HCT116 (cell line): ENCODE measurements around the gene ATP8A1. TPM values are rescaled to one million over a fixed set of nuclear protein-coding genes. Genes with fewer than 3 reads are reported as not detected.

ENCODE experiments used
- ATAC-seq: fragments of 200-7000 bp; cut with Tn5 transposase; 2 replicates; pipeline ENCODE4 v1.9.1; 2020; ENCODE audit warnings: mild to moderate bottlenecking, moderate library complexity
- BruUV-seq: library from RNA; stranded (reverse); fragments of 400-500 nt; replicated peaks from 2 replicates; lab custom pipeline; 2021; lab: Mats Ljungman, UMichigan
- CTCF ChIA-PET: fragments of 300-600 bp; sonication (Branson Sonifier 250); formaldehyde crosslinking; loops from one replicate; lab custom pipeline; 2021; ENCODE audit warnings: antibody characterized with exemption; lab: Charles Lee
- POLR2A ChIA-PET: fragments of 300-600, 350-600 bp; sonication (Branson Sonifier 250); formaldehyde crosslinking; loops from one replicate; lab custom pipeline; 2021; ENCODE audit warnings: antibody characterized with exemption; lab: Charles Lee
- RAD21 ChIA-PET, 2 experiments: fragments of 300-600 bp; sonication (Branson Sonifier 250); formaldehyde crosslinking; loops; one replicate each; lab custom pipeline; 2023; ENCODE audit warnings: low total read pairs in 2 of 2; ENCODE audit not compliant: uncharacterized antibody in 2 of 2, unreplicated experiment in 2 of 2, low non-redundant PET in 1 of 2; lab: Charles Lee
- DNase-seq: peaks from one replicate; pipeline ENCODE4 v3.0.0-alpha.2; 2010; ENCODE audit warnings: low read depth, low spot score
- H2AFZ ChIP-seq: fragments of 200-600 bp; shearing (Covaris generic), sonication (generic); 2 replicates; pipeline ENCODE4 v1.6.1; 2017; ENCODE audit warnings: low read depth, mixed run types, mixed read lengths, antibody characterized with exemption, low read length; ENCODE audit not compliant: poor library complexity, severe bottlenecking
- H3K27ac ChIP-seq: 2 replicates; pipeline ENCODE4 v1.5.1; 2012; ENCODE audit warnings: low read depth, low read length
- H3K27me3 ChIP-seq: fragments of 200-600 bp; sonication (generic); 2 replicates; pipeline ENCODE4 v1.6.1; 2016; ENCODE audit warnings: mixed run types, low read length, mixed read lengths; ENCODE audit not compliant: insufficient read depth
- H3K36me3 ChIP-seq, 2 experiments: fragments of 200-500 bp in 1 of 2; fragments of 200-600 bp in 1 of 2; sonication (Bioruptor generic) in 1 of 2; sonication (generic) in 1 of 2; 2 replicates each; pipeline versions ENCODE4 v1.5.1 to v1.6.1; 2014 to 2016; ENCODE audit warnings: low read length in 2 of 2, inconsistent platforms in 1 of 2, mixed read lengths in 1 of 2, mixed run types in 1 of 2; ENCODE audit not compliant: insufficient read depth in 2 of 2, control insufficient read depth in 1 of 2
- H3K4me1 ChIP-seq, 2 experiments: fragments of 200-600 bp in 1 of 2; sonication (generic) in 1 of 2; 2 replicates each; pipeline versions ENCODE4 v1.5.1 to v1.6.1; 2012 to 2017; ENCODE audit warnings: low read length in 2 of 2, inconsistent platforms in 1 of 2, mild to moderate bottlenecking in 1 of 2, mixed read lengths in 1 of 2, mixed run types in 1 of 2, moderate library complexity in 1 of 2; ENCODE audit not compliant: insufficient read depth in 2 of 2, control insufficient read depth in 1 of 2
- H3K4me2 ChIP-seq: fragments of 200-600 bp; sonication (generic); 2 replicates; pipeline ENCODE4 v1.6.1; 2017; ENCODE audit warnings: mixed run types, low read length, mixed read lengths
- H3K4me3 ChIP-seq, 2 experiments: fragments of 200-600 bp in 1 of 2; sonication (generic) in 1 of 2; replicated peaks in 1 of 2; 2 replicates each; pipeline ENCODE4 v1.5.1; 2011 to 2016; ENCODE audit warnings: low read length in 2 of 2, control low read depth in 1 of 2, low read depth in 1 of 2, mild to moderate bottlenecking in 1 of 2, mixed read lengths in 1 of 2, mixed run types in 1 of 2
- H3K79me2 ChIP-seq: fragments of 200-600 bp; sonication (generic); 2 replicates; pipeline ENCODE4 v1.6.1; 2017; ENCODE audit warnings: mild to moderate bottlenecking, mixed run types, low read length, moderate library complexity, mixed read lengths; ENCODE audit not compliant: insufficient read depth
- H3K9ac ChIP-seq: fragments of 200-600 bp; sonication (generic); 2 replicates; pipeline ENCODE4 v1.6.1; 2016; ENCODE audit warnings: low read length, mixed read lengths
- H3K9me2 ChIP-seq: fragments of 200-600 bp; sonication (generic), shearing (Covaris generic); 2 replicates; pipeline ENCODE4 v1.6.1; 2017; ENCODE audit warnings: mixed run types, mild to moderate bottlenecking, moderate library complexity; ENCODE audit not compliant: insufficient read depth
- H3K9me3 ChIP-seq, 2 experiments: fragments of 200-500 bp in 1 of 2; fragments of 200-600 bp in 1 of 2; sonication (Bioruptor generic) in 1 of 2; sonication (generic) in 1 of 2; 2 replicates each; pipeline ENCODE4 v1.6.1; 2014 to 2017; ENCODE audit warnings: low read length in 2 of 2, mixed read lengths in 2 of 2, inconsistent platforms in 1 of 2, low read depth in 1 of 2, mild to moderate bottlenecking in 1 of 2, mixed run types in 1 of 2, moderate library complexity in 1 of 2; ENCODE audit not compliant: control insufficient read depth in 1 of 2, insufficient read depth in 1 of 2
- H4K20me1 ChIP-seq: fragments of 200-600 bp; sonication (generic), shearing (Covaris generic); 2 replicates; pipeline ENCODE4 v1.6.1; 2017; ENCODE audit warnings: mixed run types, mild to moderate bottlenecking, moderate library complexity; ENCODE audit not compliant: insufficient read depth
- CBX3 ChIP-seq: IDR thresholded peaks from 2 replicates; pipeline ENCODE4 v1.6.1; 2012; ENCODE audit warnings: low read depth
- EGR1 ChIP-seq: IDR thresholded peaks from 2 replicates; pipeline ENCODE4 v1.6.1; 2012; ENCODE audit warnings: low read depth
- EZH2phosphoT487 ChIP-seq: fragments of 200-600 bp; IDR thresholded peaks from 2 replicates; pipeline ENCODE4 v1.6.1; 2018; ENCODE audit warnings: antibody characterized with exemption, borderline replicate concordance
- FOSL1 ChIP-seq: IDR thresholded peaks from 2 replicates; pipeline ENCODE4 v1.6.1; 2012; ENCODE audit warnings: low read depth
- JUND ChIP-seq: IDR thresholded peaks from 2 replicates; pipeline ENCODE4 v1.6.1; 2012
- MAX ChIP-seq: IDR thresholded peaks from 2 replicates; pipeline ENCODE4 v1.6.1; 2012
- POLR2A ChIP-seq: IDR thresholded peaks from 2 replicates; pipeline ENCODE4 v1.7.0; 2011; ENCODE audit warnings: borderline replicate concordance; ENCODE audit not compliant: insufficient read depth, insufficient read length; ENCODE audit errors: extremely low read depth
- POLR2AphosphoS5 ChIP-seq: IDR thresholded peaks from 2 replicates; pipeline ENCODE4 v1.6.1; 2011; ENCODE audit warnings: mild to moderate bottlenecking, low read depth, low read length, moderate library complexity
- RAD21 ChIP-seq: IDR thresholded peaks from 2 replicates; pipeline ENCODE4 v1.6.1; 2012; ENCODE audit warnings: low read depth, mild to moderate bottlenecking
- REST ChIP-seq: IDR thresholded peaks from 2 replicates; pipeline ENCODE4 v1.6.1; 2012; ENCODE audit warnings: low read depth
- SIN3A ChIP-seq: IDR thresholded peaks from 2 replicates; pipeline ENCODE4 v1.6.1; 2012; ENCODE audit warnings: low read depth
- SP1 ChIP-seq: IDR thresholded peaks from 2 replicates; pipeline ENCODE4 v1.6.1; 2012; ENCODE audit warnings: low read depth
- TCF7L2 ChIP-seq: IDR thresholded peaks from 2 replicates; pipeline ENCODE4 v1.7.0; 2011; ENCODE audit warnings: borderline replicate concordance, inconsistent platforms; ENCODE audit not compliant: insufficient read depth, insufficient read length; ENCODE audit errors: extremely low read depth
- YY1 ChIP-seq: IDR thresholded peaks from 2 replicates; pipeline ENCODE4 v1.6.1; 2011; ENCODE audit warnings: low read length, low read depth, moderate library complexity, mild to moderate bottlenecking; ENCODE audit not compliant: insufficient replicate concordance; ENCODE audit errors: extremely low read depth
- ZFX ChIP-seq: fragments of 450-650 bp; IDR thresholded peaks from 2 replicates; pipeline ENCODE4 v1.6.1; 2017
- intact Hi-C: fragments of 100-400 bp; cut with micrococcal nuclease; formaldehyde crosslinking; loops from 2 replicates; pipeline ENCODE4 v1.10.0; 2022
- total RNA-seq: library from RNA; stranded (reverse); gene quantifications from one replicate; pipeline ENCODE4 v1.2.1, GENCODE V29; 2021; ENCODE audit not compliant: unreplicated experiment
- TF ChIP-seq, protein P1 (sequence below): IDR thresholded peaks from 2 replicates; pipeline ENCODE4 v1.6.1; 2011; ENCODE audit warnings: mild to moderate bottlenecking, low read length, moderate library complexity; ENCODE audit not compliant: insufficient replicate concordance; ENCODE audit errors: extremely low read depth

ATP8A1 gene
- total RNA-seq, 1 experiment from 2014 or later = 1.9 TPM

- ATAC-seq (no peak), DNase-seq (no peak)
- BruUV-seq = no TSS peak
- H3K4me2 ChIP-seq = no peak overlapping the region
- H3K9me2 ChIP-seq = no peaks in the 10 kb centered on the region
- H3K9ac ChIP-seq = no peak overlapping the region
- peaks cover 4% of the 10 kb centered on the region; the same call in 1 of the 2 replicates for H3K27me3 ChIP-seq
- H3K9me3 ChIP-seq = no peaks in the 10 kb centered on the region
- ChIA-PET RAD21 (no interaction called here), CTCF (no interaction called here), POLR2A (no interaction called here)
- no peak overlapping the region for H2AFZ ChIP-seq
- no peaks in the 10 kb centered on the region for H3K79me2 ChIP-seq
- no peak overlapping the region for H3K27ac ChIP-seq
- TF ChIP-seq EZH2phosphoT487 = no peak
- no peak for TF ChIP-seq SP1
- TF ChIP-seq SIN3A = no peak
- TF ChIP-seq YY1 = no peak
- TF ChIP-seq TCF7L2 = no peak
- H3K4me1 ChIP-seq = no peaks in the 10 kb centered on the region
- intact Hi-C loops = no loop called here
- no peaks in the 10 kb centered on the region for H4K20me1 ChIP-seq
- no peak overlapping the region for H3K4me3 ChIP-seq
- no peaks in the 10 kb centered on the region for H3K36me3 ChIP-seq
Observed at GRCh38 chr4:42641656-42642055, 15.2 kb downstream of the ATP8A1 start.

GRCh38 chr4:42641161-42641560 lies 15.7 kb downstream of the ATP8A1 start:
- no peaks in the 10 kb centered on the region for H4K20me1 ChIP-seq
- H3K9ac ChIP-seq = no peak overlapping the region
- no peaks in the 10 kb centered on the region for H3K79me2 ChIP-seq
- DNase-seq (no peak), ATAC-seq (no peak)
- no peaks in the 10 kb centered on the region for H3K9me2 ChIP-seq
- POLR2A ChIA-PET = no interaction called here
- H2AFZ ChIP-seq = no peak overlapping the region
- H3K27me3 ChIP-seq = peaks cover 4% of the 10 kb centered on the region; the same call in 1 of the 2 replicates
- RAD21 ChIA-PET = no interaction called here
- no peak overlapping the region for H3K4me3 ChIP-seq
- no peaks in the 10 kb centered on the region for H3K9me3 ChIP-seq
- no TSS peak for BruUV-seq
- no peak overlapping the region for H3K4me2 ChIP-seq
- H3K27ac ChIP-seq = no peak overlapping the region
- CTCF ChIA-PET = no interaction called here
- no peaks in the 10 kb centered on the region for H3K36me3 ChIP-seq
- H3K4me1 ChIP-seq = no peaks in the 10 kb centered on the region
- intact Hi-C loops = no loop called here
- TF ChIP-seq EZH2phosphoT487 (no peak), REST (no peak), FOSL1 (no peak), RAD21 (no peak), POLR2AphosphoS5 (no peak), JUND (no peak), EGR1 (no peak), TCF7L2 (no peak), ZFX (no peak), YY1 (no peak), MAX (no peak), SP1 (no peak), CBX3 (no peak), POLR2A (no peak)
- TF ChIP-seq, protein P1, sequence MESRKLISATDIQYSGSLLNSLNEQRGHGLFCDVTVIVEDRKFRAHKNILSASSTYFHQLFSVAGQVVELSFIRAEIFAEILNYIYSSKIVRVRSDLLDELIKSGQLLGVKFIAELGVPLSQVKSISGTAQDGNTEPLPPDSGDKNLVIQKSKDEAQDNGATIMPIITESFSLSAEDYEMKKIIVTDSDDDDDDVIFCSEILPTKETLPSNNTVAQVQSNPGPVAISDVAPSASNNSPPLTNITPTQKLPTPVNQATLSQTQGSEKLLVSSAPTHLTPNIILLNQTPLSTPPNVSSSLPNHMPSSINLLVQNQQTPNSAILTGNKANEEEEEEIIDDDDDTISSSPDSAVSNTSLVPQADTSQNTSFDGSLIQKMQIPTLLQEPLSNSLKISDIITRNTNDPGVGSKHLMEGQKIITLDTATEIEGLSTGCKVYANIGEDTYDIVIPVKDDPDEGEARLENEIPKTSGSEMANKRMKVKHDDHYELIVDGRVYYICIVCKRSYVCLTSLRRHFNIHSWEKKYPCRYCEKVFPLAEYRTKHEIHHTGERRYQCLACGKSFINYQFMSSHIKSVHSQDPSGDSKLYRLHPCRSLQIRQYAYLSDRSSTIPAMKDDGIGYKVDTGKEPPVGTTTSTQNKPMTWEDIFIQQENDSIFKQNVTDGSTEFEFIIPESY = no peak
